Hair follicle dermal papilla cell (primary cell): ENCODE data around the gene NLRP11. TPM values are rescaled to one million over a fixed set of nuclear protein-coding genes. Genes with fewer than 3 reads are reported as not detected.

Experiments
- total RNA-seq: library from RNA; depleted of rRNA; stranded (reverse); fragments of >200 nt; gene quantifications from 2 replicates; pipeline ENCODE4 v1.2.3, GENCODE V29; 2012

NLRP11 gene
- under 0.01 TPM in 1 of 2 replicates, not detected in the other for total RNA-seq

GRCh38 chr19:55831846-55832245 lies at the start of gene NLRP11:
TSS of gene NLRP11 (minus strand) at chr19:55831999. CDS start at chr19:55818174, 13,825 bp downstream.

GRCh38 chr19:55836340-55836739 lies 4.5 kb upstream of the NLRP11 start, which contains the start of gene NLRP4:
TSS of gene NLRP4 (plus strand) at chr19:55836540. CDS start at chr19:55852081, 15,541 bp downstream.

GRCh38 chr19:55768818-55769217 lies 63.0 kb downstream of the NLRP11 start, which contains the start of gene RFPL4AL1:
TSS of gene RFPL4AL1 (plus strand) at chr19:55769118. CDS start at chr19:55771805, 2,687 bp downstream.

GRCh38 chr19:55758797-55759196 lies 73.0 kb downstream of the NLRP11 start, which contains the start of gene RFPL4A:
TSS of gene RFPL4A (plus strand) at chr19:55759097. CDS start at chr19:55761801, 2,704 bp downstream.

GRCh38 chr19:55738302-55738701 lies 93.5 kb downstream of the NLRP11 start, which contains the start of gene NLRP9:
TSS of gene NLRP9 (minus strand) at chr19:55738402. CDS start at chr19:55738374, 28 bp downstream.

Other genes with a start within 250 kb of the NLRP11 start
- 3.9 and 7.3 TPM in 2 replicates for gene FIZ1, start 232.5 kb downstream of the NLRP11 start, total RNA-seq
- gene ZNF524, start 231.7 kb downstream of the NLRP11 start, total RNA-seq = 10.2 and 10.4 TPM in 2 replicates
- 1.7 and 2.4 TPM in 2 replicates for gene ZNF865, start 226.4 kb downstream of the NLRP11 start, total RNA-seq
- 7.0 and 8.5 TPM in 2 replicates for gene ZNF784, start 207.4 kb downstream of the NLRP11 start, total RNA-seq
- gene ZNF580, start 191.0 kb downstream of the NLRP11 start, total RNA-seq = 7.0 and 8.6 TPM in 2 replicates
- 19.3 and 22.2 TPM in 2 replicates for gene ZNF581, start 188.3 kb downstream of the NLRP11 start, total RNA-seq
- 11.8 and 13.3 TPM in 2 replicates for gene CCDC106, start 183.8 kb downstream of the NLRP11 start, total RNA-seq
- 84.6 and 96.1 TPM in 2 replicates for gene U2AF2, start 177.0 kb downstream of the NLRP11 start, total RNA-seq
- gene EPN1, start 156.8 kb downstream of the NLRP11 start, total RNA-seq = 79.2 and 93.9 TPM in 2 replicates
- not detected in 2 replicates for gene NLRP9, start 93.6 kb downstream of the NLRP11 start, total RNA-seq
- gene RFPL4A, start 72.9 kb downstream of the NLRP11 start, total RNA-seq = not detected in 2 replicates
- not detected in 2 replicates for gene RFPL4AL1, start 62.9 kb downstream of the NLRP11 start, total RNA-seq
- gene NLRP4, start 4.5 kb upstream of the NLRP11 start, total RNA-seq = not detected in 2 replicates
- gene NLRP13, start 100.3 kb upstream of the NLRP11 start, total RNA-seq = not detected in 2 replicates
- not detected in 2 replicates for gene NLRP8, start 115.8 kb upstream of the NLRP11 start, total RNA-seq
- gene NLRP5, start 154.8 kb upstream of the NLRP11 start, total RNA-seq = not detected in 2 replicates